Activated CD4-positive, CD25-positive, alpha-beta regulatory T cell (primary cell): ENCODE results near the gene MBLAC1.
A peak's percentile ranks its signal among the peaks of the same experiment; 100 is the strongest.

Experiments used
- DNase-seq, 4 experiments: peaks; one replicate each; lab custom pipeline; 2025; lab: John Stamatoyannopoulos, UW

Gene MBLAC1

GRCh38 chr7:100098913-100099312, 27.9 kb upstream of the MBLAC1 start:
- DNase-seq = no peak

GRCh38 chr7:100099452-100099851, 27.3 kb upstream of the MBLAC1 start:
- DNase-seq = no peak

GRCh38 chr7:100100420-100101015, 26.2 kb upstream of the MBLAC1 start:
- peak; percentile 75 to 84 (median 80) for DNase-seq

GRCh38 chr7:100101016-100101862, 25.5 kb upstream of the MBLAC1 start, which contains the start of the genes AP4M1 and MCM7:
AP4M1 (plus strand) TSS chr7:100101643; CDS start chr7:100101715, 72 bp downstream.
MCM7 (minus strand) TSS chr7:100101397; CDS start chr7:100101294, 103 bp downstream.
- DNase-seq = peak; percentile 89 to 92 (median 90)

GRCh38 chr7:100102950-100103840, 23.6 kb upstream of the MBLAC1 start:
- no peak for DNase-seq

GRCh38 chr7:100105534-100105933, 21.2 kb upstream of the MBLAC1 start:
- DNase-seq = no peak

GRCh38 chr7:100106633-100107032, 20.1 kb upstream of the MBLAC1 start:
- no peak for DNase-seq

GRCh38 chr7:100107125-100107737, 19.5 kb upstream of the MBLAC1 start:
- no peak for DNase-seq

- DNase-seq = no peak
Measured at GRCh38 chr7:100107890-100108289, 18.9 kb upstream of the MBLAC1 start.

GRCh38 chr7:100109521-100110163, 17.1 kb upstream of the MBLAC1 start:
- no peak for DNase-seq

- DNase-seq = no peak
Measured at GRCh38 chr7:100111156-100111555, 15.6 kb upstream of the MBLAC1 start.

- no peak for DNase-seq
Measured at GRCh38 chr7:100111914-100112313, 14.9 kb upstream of the MBLAC1 start.

- no peak for DNase-seq
Measured at GRCh38 chr7:100115026-100115425, 11.7 kb upstream of the MBLAC1 start.

- no peak for DNase-seq
Measured at GRCh38 chr7:100118388-100119071, 8.2 kb upstream of the MBLAC1 start.

GRCh38 chr7:100119072-100119969, 7.4 kb upstream of the MBLAC1 start, which contains the start of the genes CNPY4 and TAF6:
CNPY4 (plus strand) TSS chr7:100119634; CDS start chr7:100119745, 111 bp downstream.
TAF6 (minus strand) TSS chr7:100119358; CDS start chr7:100114209, 5,149 bp downstream.
- peak; percentile 83 to 89 (median 87) for DNase-seq

GRCh38 chr7:100119970-100120732, 6.6 kb upstream of the MBLAC1 start:
- peak; percentile 30 to 50 (median 44) for DNase-seq

- DNase-seq = no peak
Measured at GRCh38 chr7:100120733-100121036, 6.1 kb upstream of the MBLAC1 start.

GRCh38 chr7:100122067-100122466, 4.7 kb upstream of the MBLAC1 start:
- DNase-seq = no peak

- DNase-seq = no peak
Measured at GRCh38 chr7:100122568-100122967, 4.2 kb upstream of the MBLAC1 start.
